Neural cell (in vitro differentiated cells): Measurements from ENCODE around the gene MBD5. TPM values are rescaled to one million over a fixed set of nuclear protein-coding genes. Genes with fewer than 3 reads are reported as not detected.

Experiments used
- H2AFZ ChIP-seq: fragments of 200-600, 300-800 bp; sonication (generic), shearing (Covaris generic); 2 replicates; pipeline ENCODE4 v1.6.0; 2014; ENCODE audit warnings: low read depth, mild to moderate bottlenecking, antibody characterized with exemption, low read length, moderate library complexity
- H3F3A ChIP-seq: fragments of 200-600 bp; shearing (Covaris generic); 2 replicates; pipeline ENCODE4 v1.6.1; 2016; ENCODE audit warnings: mild to moderate bottlenecking, moderate library complexity, mixed read lengths, antibody characterized with exemption, low read length; ENCODE audit not compliant: insufficient read depth, poor library complexity, severe bottlenecking
- H3K27ac ChIP-seq: fragments of 200-600, 300-800 bp; sonication (generic), shearing (Covaris generic); 2 replicates; pipeline ENCODE4 v1.5.1; 2014; ENCODE audit warnings: mild to moderate bottlenecking, low read length, moderate library complexity
- H3K27me3 ChIP-seq: fragments of 300-800, 200-600 bp; sonication (generic), shearing (Covaris generic); 2 replicates; pipeline ENCODE4 v1.6.0; 2014; ENCODE audit warnings: mild to moderate bottlenecking, low read depth, low read length, moderate library complexity; ENCODE audit not compliant: insufficient read depth
- H3K36me3 ChIP-seq: fragments of 300-800, 200-600 bp; sonication (generic), shearing (Covaris generic); 2 replicates; pipeline ENCODE4 v1.5.1; 2014; ENCODE audit warnings: mild to moderate bottlenecking, antibody characterized with exemption, low read length, moderate library complexity; ENCODE audit not compliant: insufficient read depth
- H3K4me2 ChIP-seq: fragments of 300-800, 200-600 bp; sonication (generic), shearing (Covaris generic); 2 replicates; pipeline ENCODE4 v1.6.0; 2014; ENCODE audit warnings: mild to moderate bottlenecking, low read length
- H3K4me3 ChIP-seq: fragments of 300-800, 200-600 bp; sonication (generic), shearing (Covaris generic); 2 replicates; pipeline ENCODE4 v1.5.1; 2014; ENCODE audit warnings: mild to moderate bottlenecking, low read length, moderate library complexity
- H3K79me2 ChIP-seq: fragments of 200-600 bp; shearing (Covaris generic); replicated peaks from 2 replicates; pipeline ENCODE4 v1.6.0; 2014; ENCODE audit warnings: mild to moderate bottlenecking, low read length, moderate library complexity; ENCODE audit not compliant: insufficient read depth
- H3K9ac ChIP-seq: fragments of 300-800, 200-600 bp; sonication (generic), shearing (Covaris generic); 2 replicates; pipeline ENCODE4 v1.6.1; 2016; ENCODE audit warnings: mild to moderate bottlenecking, low read length, mixed read lengths
- H3K9me2 ChIP-seq: fragments of 200-600 bp; shearing (Covaris generic); 2 replicates; pipeline ENCODE4 v1.6.1; 2016; ENCODE audit warnings: mild to moderate bottlenecking, low read length, mixed read lengths; ENCODE audit not compliant: insufficient read depth
- H3K9me3 ChIP-seq: fragments of 200-600, 300-800 bp; sonication (generic), shearing (Covaris generic); 2 replicates; pipeline ENCODE4 v1.6.1; 2016; ENCODE audit warnings: mild to moderate bottlenecking, mixed run types, low read length, moderate library complexity, mixed read lengths
- H4K20me1 ChIP-seq: fragments of 200-600 bp; shearing (Covaris generic); 2 replicates; pipeline ENCODE4 v1.6.1; 2016; ENCODE audit warnings: mild to moderate bottlenecking, mixed run types; ENCODE audit not compliant: insufficient read depth
- CTCF ChIP-seq: fragments of 450-650 bp; IDR thresholded peaks from 2 replicates; pipeline ENCODE4 v1.5.1; 2014; ENCODE audit warnings: antibody characterized with exemption, mild to moderate bottlenecking, moderate library complexity; ENCODE audit not compliant: poor library complexity, severe bottlenecking
- EP300 ChIP-seq: fragments of 450-650 bp; conservative IDR thresholded peaks from 2 replicates; pipeline ENCODE4 v1.6.1; 2014; ENCODE audit warnings: antibody characterized with exemption, mild to moderate bottlenecking, moderate library complexity; ENCODE audit not compliant: poor library complexity, severe bottlenecking
- EZH2 ChIP-seq: fragments of 200-600, 300-800 bp; shearing (Covaris generic), sonication (generic); IDR thresholded peaks from 2 replicates; pipeline ENCODE4 v1.6.1; 2014; ENCODE audit warnings: antibody characterized with exemption, low read length, borderline replicate concordance, mild to moderate bottlenecking; ENCODE audit not compliant: insufficient read depth, poor library complexity, severe bottlenecking
- MXI1 ChIP-seq: fragments of 450-650 bp; conservative IDR thresholded peaks from 2 replicates; pipeline ENCODE4 v1.6.1; 2014; ENCODE audit warnings: antibody characterized with exemption, mild to moderate bottlenecking; ENCODE audit not compliant: poor library complexity, severe bottlenecking
- POLR2AphosphoS5 ChIP-seq: IDR thresholded peaks from 2 replicates; pipeline ENCODE4 v1.6.1; 2012
- RAD21 ChIP-seq: fragments of 450-650 bp; conservative IDR thresholded peaks from 2 replicates; pipeline ENCODE4 v1.6.1; 2014; ENCODE audit warnings: antibody characterized with exemption, mild to moderate bottlenecking, moderate library complexity
- REST ChIP-seq: IDR thresholded peaks from 2 replicates; pipeline ENCODE4 v1.6.1; 2012; ENCODE audit warnings: borderline replicate concordance
- SMC3 ChIP-seq: fragments of 450-650 bp; conservative IDR thresholded peaks from 2 replicates; pipeline ENCODE4 v1.6.1; 2014; ENCODE audit warnings: antibody characterized with exemption, mild to moderate bottlenecking, moderate library complexity; ENCODE audit not compliant: poor library complexity
- TAF1 ChIP-seq: IDR thresholded peaks from 2 replicates; pipeline ENCODE4 v1.6.1; 2012; ENCODE audit warnings: low read depth
- polyA plus RNA-seq: library from polyadenylated mRNA; depleted of rRNA; stranded (reverse); fragments of >200 nt; gene quantifications from 2 replicates; pipeline ENCODE4 v1.2.3, GENCODE V29; 2014

The MBD5 gene
- polyA plus RNA-seq, 1 donor from 2014 or later = 9.7 TPM

GRCh38 chr2:148298196-148298595 lies 277.3 kb downstream of the MBD5 start:
- H4K20me1 ChIP-seq = no peaks in the 10 kb centered on the region
- H3K27me3 ChIP-seq = no peaks in the 10 kb centered on the region
- no peak overlapping the region for H2AFZ ChIP-seq
- H3K4me3 ChIP-seq = no peak overlapping the region
- H3K36me3 ChIP-seq = no peaks in the 10 kb centered on the region
- no peaks in the 10 kb centered on the region for H3K79me2 ChIP-seq
- no peak overlapping the region for H3K4me2 ChIP-seq
- H3K9me3 ChIP-seq = no peaks in the 10 kb centered on the region
- H3K9me2 ChIP-seq = no peaks in the 10 kb centered on the region
- no peak for TF ChIP-seq POLR2AphosphoS5
- H3K9ac ChIP-seq = no peak overlapping the region
- H3K27ac ChIP-seq = no peak overlapping the region
- no peaks in the 10 kb centered on the region for H3F3A ChIP-seq

- Histone ChIP-seq H3K9ac (no peak overlapping the region), H2AFZ (no peak overlapping the region), H3K4me3 (no peak overlapping the region), H3K27ac (no peak overlapping the region), H3K9me2 (no peaks in the 10 kb centered on the region), H3K79me2 (no peaks in the 10 kb centered on the region), H3F3A (no peaks in the 10 kb centered on the region), H4K20me1 (no peaks in the 10 kb centered on the region), H3K27me3 (no peaks in the 10 kb centered on the region), H3K9me3 (no peaks in the 10 kb centered on the region), H3K36me3 (no peaks in the 10 kb centered on the region), H3K4me2 (no peak overlapping the region)
- TF ChIP-seq EZH2 (no peak), MXI1 (no peak), REST (no peak), POLR2AphosphoS5 (no peak), EP300 (no peak), RAD21 (no peak), SMC3 (no peak), TAF1 (no peak), CTCF (no peak)
Measured at GRCh38 chr2:148299616-148300015, 278.7 kb downstream of the MBD5 start.

- Histone ChIP-seq H4K20me1 (no peaks in the 10 kb centered on the region), H3K9me3 (no peaks in the 10 kb centered on the region), H3K4me2 (no peak overlapping the region), H3F3A (no peaks in the 10 kb centered on the region), H3K36me3 (no peaks in the 10 kb centered on the region), H2AFZ (no peak overlapping the region), H3K4me3 (no peak overlapping the region), H3K27ac (no peak overlapping the region), H3K9ac (no peak overlapping the region), H3K9me2 (no peaks in the 10 kb centered on the region), H3K79me2 (no peaks in the 10 kb centered on the region), H3K27me3 (no peaks in the 10 kb centered on the region)
- no peak for TF ChIP-seq TAF1
- TF ChIP-seq RAD21 = no peak
- TF ChIP-seq POLR2AphosphoS5 = no peak
- TF ChIP-seq REST = no peak
- TF ChIP-seq EZH2 = no peak
- TF ChIP-seq EP300 = no peak
Measured at GRCh38 chr2:148300544-148300943, 279.7 kb downstream of the MBD5 start.
